Stimulated activated naive CD8-positive, alpha-beta T cell treated with anti-CD3 and anti-CD28 coated beads, Interleukin-15, Interleukin-2, amounts not matched to agents 100 ng/mL and 50 ng/mL, for 24 hours (primary cell): ENCODE data around the gene APOC3.

Experiments used
- H3K27ac Mint-ChIP-seq: one replicate; pipeline ENCODE4 v1.8.0; 2021; ENCODE audit warnings: mild to moderate bottlenecking, mixed read lengths
- H3K27me3 Mint-ChIP-seq: one replicate; pipeline ENCODE4 v1.8.0; 2021; ENCODE audit warnings: mixed read lengths
- H3K36me3 Mint-ChIP-seq: one replicate; pipeline ENCODE4 v1.8.0; 2021; ENCODE audit warnings: low read depth, mixed read lengths
- H3K4me1 Mint-ChIP-seq: one replicate; pipeline ENCODE4 v1.8.0; 2021; ENCODE audit warnings: low read depth, mixed read lengths
- H3K4me3 Mint-ChIP-seq: one replicate; pipeline ENCODE4 v1.8.0; 2021; ENCODE audit warnings: mild to moderate bottlenecking, mixed read lengths
- H3K9me3 Mint-ChIP-seq: one replicate; pipeline ENCODE4 v1.8.0; 2021; ENCODE audit warnings: mixed read lengths

Gene APOC3

DNA sequence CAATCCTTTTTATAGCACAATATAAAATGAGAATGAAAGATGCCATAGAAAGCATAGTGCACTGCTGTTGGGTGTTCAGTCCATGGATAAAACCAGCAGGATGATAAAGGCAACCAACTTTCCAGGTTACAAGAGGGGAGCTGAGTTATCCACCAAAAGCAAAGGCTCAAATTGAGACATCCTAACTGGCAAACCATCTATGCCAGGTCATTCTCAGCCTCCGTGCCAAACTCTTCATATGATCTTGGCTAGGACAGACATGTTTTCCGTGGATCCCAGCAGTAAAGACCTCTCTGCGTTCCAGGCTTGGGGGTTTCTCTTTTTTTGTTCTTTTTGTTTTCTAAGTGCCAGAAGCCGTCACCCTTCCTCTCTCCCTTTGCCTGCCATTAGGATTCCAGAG is 15.0 kb downstream of the APOC3 start:
- Mint-ChIP-seq H3K36me3 (peaks cover 29% of the 10 kb centered on the region), H3K9me3 (no peaks in the 10 kb centered on the region), H3K27ac (no peak overlapping the region), H3K4me3 (no peak overlapping the region), H3K27me3 (no peaks in the 10 kb centered on the region), H3K4me1 (no peaks in the 10 kb centered on the region)

DNA sequence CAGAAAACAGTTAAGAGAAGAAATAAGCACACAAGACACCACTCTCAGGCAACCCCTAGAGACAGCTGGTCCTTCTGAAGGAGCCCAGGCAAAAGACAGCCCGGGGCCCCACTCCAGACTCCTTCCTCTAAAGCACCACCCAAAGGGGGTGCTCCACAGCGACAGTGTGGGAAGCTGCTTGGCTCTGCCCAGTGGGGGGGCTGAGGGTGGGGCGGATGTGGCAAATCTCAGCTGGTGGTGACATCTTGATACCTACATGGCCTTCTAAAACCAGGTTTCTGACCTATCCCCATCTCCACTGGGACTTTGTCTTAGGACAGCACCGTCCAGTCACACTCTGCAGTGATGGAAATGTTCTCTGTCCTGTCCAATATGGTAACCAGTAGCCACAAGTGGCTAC is 17.9 kb downstream of the APOC3 start:
- Mint-ChIP-seq H3K36me3 (peaks cover 37% of the 10 kb centered on the region), H3K4me1 (peaks cover 23% of the 10 kb centered on the region), H3K4me3 (no peak overlapping the region)

GRCh38 chr11:116849060-116849459 is 19.4 kb downstream of the APOC3 start:
- H3K27ac Mint-ChIP-seq: no peak overlapping the region
- H3K4me1 Mint-ChIP-seq: peaks cover 37% of the 10 kb centered on the region
- no peaks in the 10 kb centered on the region for H3K27me3 Mint-ChIP-seq
- H3K4me3 Mint-ChIP-seq: no peak overlapping the region
- no peaks in the 10 kb centered on the region for H3K9me3 Mint-ChIP-seq
- peaks cover 37% of the 10 kb centered on the region for H3K36me3 Mint-ChIP-seq

More for the DNA sequence above, 17.9 kb downstream of the APOC3 start:
- H3K27ac Mint-ChIP-seq: no peak overlapping the region
- no peaks in the 10 kb centered on the region for H3K9me3 Mint-ChIP-seq
- H3K27me3 Mint-ChIP-seq: no peaks in the 10 kb centered on the region

GRCh38 chr11:116849486-116849885 is 19.8 kb downstream of the APOC3 start:
- H3K27me3 Mint-ChIP-seq: no peaks in the 10 kb centered on the region
- no peaks in the 10 kb centered on the region for H3K9me3 Mint-ChIP-seq
- no peak overlapping the region for H3K4me3 Mint-ChIP-seq
- peak overlapping the region; percentile 7 for H3K27ac Mint-ChIP-seq
- peaks cover 41% of the 10 kb centered on the region for H3K36me3 Mint-ChIP-seq
- peaks cover 41% of the 10 kb centered on the region for H3K4me1 Mint-ChIP-seq

- H3K4me3 Mint-ChIP-seq: peak overlapping the region; percentile 73
- peaks cover 59% of the 10 kb centered on the region for H3K4me1 Mint-ChIP-seq
- no peaks in the 10 kb centered on the region for H3K9me3 Mint-ChIP-seq
- H3K27ac Mint-ChIP-seq: peak overlapping the region; percentile 95
- no peaks in the 10 kb centered on the region for H3K27me3 Mint-ChIP-seq
- H3K36me3 Mint-ChIP-seq: peaks cover 40% of the 10 kb centered on the region
Measured at GRCh38 chr11:116851626-116852025, 21.9 kb downstream of the APOC3 start.

DNA sequence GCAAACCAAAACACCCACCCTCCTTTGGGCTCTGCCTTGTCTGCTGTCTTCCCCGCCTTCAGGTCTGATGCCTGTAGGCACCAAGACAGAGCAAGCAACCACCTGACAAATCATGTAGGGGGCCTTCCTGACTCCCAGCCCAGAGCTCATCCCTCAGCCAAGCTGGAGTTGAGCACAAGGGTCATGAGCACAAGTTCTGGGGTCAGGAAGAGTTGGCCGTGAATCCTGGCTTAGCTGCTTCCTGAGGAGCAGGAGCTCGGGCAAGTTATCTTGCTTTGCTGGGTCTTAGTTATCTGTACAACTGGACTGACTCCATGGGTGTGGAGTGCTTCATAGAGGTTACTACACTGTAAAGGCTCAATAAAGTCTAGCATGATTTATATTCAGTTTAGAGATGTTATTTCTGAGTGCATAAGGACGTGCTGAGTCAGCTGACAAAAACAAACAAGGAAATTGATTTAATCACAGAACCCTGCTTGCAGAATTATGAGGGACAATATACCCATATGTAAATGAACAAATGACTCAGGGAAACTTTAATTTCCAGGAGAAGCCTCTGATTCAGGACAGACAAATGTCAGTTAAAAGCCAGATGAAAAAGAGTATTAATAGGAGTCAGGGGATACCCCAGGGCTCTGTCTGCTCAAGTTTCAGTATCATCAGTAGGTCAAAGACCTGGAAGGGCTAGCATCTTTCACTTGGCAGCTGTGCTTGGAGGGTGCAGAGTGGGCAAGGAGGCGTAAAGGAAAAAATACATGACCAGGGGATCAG is 22.7 kb downstream of the APOC3 start:
- Mint-ChIP-seq H3K27me3 (no peaks in the 10 kb centered on the region), H3K36me3 (peaks cover 39% of the 10 kb centered on the region), H3K4me3 (peak overlapping the region; percentile 73), H3K27ac (peak overlapping the region; percentile 95), H3K4me1 (peaks cover 59% of the 10 kb centered on the region), H3K9me3 (no peaks in the 10 kb centered on the region)

- peak overlapping the region; percentile 66 for H3K4me3 Mint-ChIP-seq
- peaks cover 59% of the 10 kb centered on the region for H3K4me1 Mint-ChIP-seq
- peaks cover 50% of the 10 kb centered on the region for H3K36me3 Mint-ChIP-seq
- no peaks in the 10 kb centered on the region for H3K27me3 Mint-ChIP-seq
- no peaks in the 10 kb centered on the region for H3K9me3 Mint-ChIP-seq
- H3K27ac Mint-ChIP-seq: peak overlapping the region; percentile 95
Measured at GRCh38 chr11:116853461-116854073, 23.9 kb downstream of the APOC3 start.

GRCh38 chr11:116855413-116855812 is 25.7 kb downstream of the APOC3 start:
- no peaks in the 10 kb centered on the region for H3K27me3 Mint-ChIP-seq
- peaks cover 56% of the 10 kb centered on the region for H3K4me1 Mint-ChIP-seq
- H3K27ac Mint-ChIP-seq: peak overlapping the region; percentile 29
- no peaks in the 10 kb centered on the region for H3K9me3 Mint-ChIP-seq
- H3K4me3 Mint-ChIP-seq: no peak overlapping the region
- peaks cover 51% of the 10 kb centered on the region for H3K36me3 Mint-ChIP-seq

GRCh38 chr11:116856423-116856822 is 26.7 kb downstream of the APOC3 start:
- H3K4me3 Mint-ChIP-seq: no peak overlapping the region
- H3K27me3 Mint-ChIP-seq: no peaks in the 10 kb centered on the region
- H3K27ac Mint-ChIP-seq: no peak overlapping the region
- no peaks in the 10 kb centered on the region for H3K9me3 Mint-ChIP-seq
- peaks cover 60% of the 10 kb centered on the region for H3K36me3 Mint-ChIP-seq
- H3K4me1 Mint-ChIP-seq: peaks cover 49% of the 10 kb centered on the region

- peaks cover 69% of the 10 kb centered on the region for H3K36me3 Mint-ChIP-seq
- H3K27ac Mint-ChIP-seq: no peak overlapping the region
- no peak overlapping the region for H3K4me3 Mint-ChIP-seq
- peaks cover 40% of the 10 kb centered on the region for H3K4me1 Mint-ChIP-seq
- H3K27me3 Mint-ChIP-seq: no peaks in the 10 kb centered on the region
- no peaks in the 10 kb centered on the region for H3K9me3 Mint-ChIP-seq
Measured at GRCh38 chr11:116857316-116857715, 27.6 kb downstream of the APOC3 start.

DNA sequence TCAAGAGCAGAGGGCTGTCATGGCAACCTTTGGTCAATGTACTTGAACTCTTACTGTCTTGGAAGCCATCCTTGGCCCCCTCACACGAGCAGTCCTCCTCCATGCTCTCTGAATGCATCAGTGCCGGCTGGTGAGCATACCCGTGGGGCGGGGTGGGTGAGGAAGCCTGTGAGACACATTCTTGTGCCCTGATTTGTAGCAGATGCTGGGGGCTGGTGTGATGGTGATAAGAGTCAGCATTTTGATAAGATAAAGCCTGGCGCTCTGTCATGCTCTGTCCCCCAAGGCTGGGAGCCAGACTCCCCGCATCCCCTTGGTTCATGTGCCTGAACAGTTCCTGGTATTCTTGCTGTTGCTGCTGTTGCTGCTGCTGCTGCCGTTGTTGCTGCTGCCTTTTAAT is 28.2 kb downstream of the APOC3 start:
- no peak overlapping the region for H3K27ac Mint-ChIP-seq
- H3K4me1 Mint-ChIP-seq: peaks cover 34% of the 10 kb centered on the region
- H3K9me3 Mint-ChIP-seq: no peaks in the 10 kb centered on the region
- H3K36me3 Mint-ChIP-seq: peaks cover 71% of the 10 kb centered on the region
- no peak overlapping the region for H3K4me3 Mint-ChIP-seq
- no peaks in the 10 kb centered on the region for H3K27me3 Mint-ChIP-seq

- H3K36me3 Mint-ChIP-seq: peaks cover 76% of the 10 kb centered on the region
- H3K9me3 Mint-ChIP-seq: no peaks in the 10 kb centered on the region
- no peak overlapping the region for H3K27ac Mint-ChIP-seq
- peaks cover 21% of the 10 kb centered on the region for H3K4me1 Mint-ChIP-seq
- H3K27me3 Mint-ChIP-seq: no peaks in the 10 kb centered on the region
- no peak overlapping the region for H3K4me3 Mint-ChIP-seq
Measured at GRCh38 chr11:116859175-116859574, 29.5 kb downstream of the APOC3 start.

DNA sequence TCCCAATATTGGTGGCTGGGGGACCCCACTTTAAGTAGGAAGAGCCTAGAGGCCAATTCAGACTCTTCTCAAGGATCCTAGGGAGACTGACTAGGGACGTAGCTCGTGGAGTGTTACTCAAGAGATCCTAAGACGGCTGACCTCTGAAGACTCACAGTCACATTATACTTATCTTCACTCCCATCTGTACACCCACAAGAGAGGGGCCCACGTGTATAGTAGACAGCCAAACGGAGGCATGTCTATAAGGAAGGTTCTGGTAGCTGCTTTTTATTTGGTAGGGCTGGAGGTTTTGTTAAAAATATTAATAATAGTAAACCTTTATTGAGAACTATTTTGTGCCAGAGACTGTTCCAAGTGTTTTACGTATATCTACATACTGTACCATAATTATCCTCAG is 30.6 kb downstream of the APOC3 start:
- H3K27ac Mint-ChIP-seq: no peak overlapping the region
- no peaks in the 10 kb centered on the region for H3K9me3 Mint-ChIP-seq
- no peaks in the 10 kb centered on the region for H3K27me3 Mint-ChIP-seq
- H3K4me3 Mint-ChIP-seq: no peak overlapping the region
- peaks cover 12% of the 10 kb centered on the region for H3K4me1 Mint-ChIP-seq
- H3K36me3 Mint-ChIP-seq: peaks cover 70% of the 10 kb centered on the region

- H3K9me3 Mint-ChIP-seq: no peaks in the 10 kb centered on the region
- no peak overlapping the region for H3K4me3 Mint-ChIP-seq
- no peaks in the 10 kb centered on the region for H3K27me3 Mint-ChIP-seq
- peaks cover 1% of the 10 kb centered on the region for H3K4me1 Mint-ChIP-seq
- H3K27ac Mint-ChIP-seq: peak overlapping the region; percentile 51
- peaks cover 68% of the 10 kb centered on the region for H3K36me3 Mint-ChIP-seq
Measured at GRCh38 chr11:116861539-116861938, 31.8 kb downstream of the APOC3 start.

DNA sequence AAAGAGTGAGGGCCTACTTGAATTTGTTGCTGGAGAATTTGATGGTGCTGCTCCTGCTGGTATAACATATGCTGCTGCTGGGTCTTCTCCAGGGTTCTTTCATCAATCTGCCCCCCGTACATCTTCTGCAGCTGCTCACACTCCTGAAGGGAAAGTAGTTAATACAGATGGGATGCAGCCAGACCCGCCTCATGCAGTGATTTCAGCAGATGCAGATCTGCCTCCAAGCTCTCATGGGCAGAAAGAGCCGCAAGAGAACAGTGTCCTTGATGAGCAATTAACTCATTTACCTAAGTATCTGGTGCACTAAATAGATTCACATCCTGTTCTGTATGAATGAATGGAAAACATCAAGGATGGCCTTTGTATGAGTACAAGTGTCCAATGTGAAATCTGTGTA is 32.5 kb downstream of the APOC3 start:
- Mint-ChIP-seq H3K4me3 (no peak overlapping the region), H3K4me1 (no peaks in the 10 kb centered on the region), H3K9me3 (no peaks in the 10 kb centered on the region), H3K27ac (no peak overlapping the region), H3K27me3 (no peaks in the 10 kb centered on the region), H3K36me3 (peaks cover 69% of the 10 kb centered on the region)

DNA sequence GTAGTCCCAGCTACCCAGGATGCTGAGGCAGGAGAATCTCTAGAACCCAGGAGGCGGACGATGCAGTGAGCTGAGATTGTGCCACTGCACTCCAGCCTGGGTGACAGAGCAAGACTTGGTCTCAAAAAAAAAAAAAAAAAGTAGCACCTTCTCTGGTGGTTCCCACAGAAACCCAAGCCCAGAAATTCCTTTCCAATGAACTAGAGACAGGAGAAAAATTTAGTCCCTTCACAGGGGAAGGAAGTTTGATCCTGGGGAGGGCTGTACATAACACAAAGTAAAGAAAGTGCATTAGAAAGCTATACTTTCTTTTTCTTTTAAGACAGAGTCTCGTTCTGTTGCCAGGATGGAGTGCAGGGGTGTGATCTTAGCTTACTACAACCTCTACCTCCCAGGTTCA is 33.2 kb downstream of the APOC3 start:
- H3K36me3 Mint-ChIP-seq: peaks cover 66% of the 10 kb centered on the region
- H3K27ac Mint-ChIP-seq: no peak overlapping the region
- no peak overlapping the region for H3K4me3 Mint-ChIP-seq
- no peaks in the 10 kb centered on the region for H3K9me3 Mint-ChIP-seq
- no peaks in the 10 kb centered on the region for H3K27me3 Mint-ChIP-seq
- H3K4me1 Mint-ChIP-seq: no peaks in the 10 kb centered on the region
